Spleen (tissue), 7 donors: ENCODE measurements around the gene OR5AU1.

Experiments used
- CTCF ChIP-seq, 11 experiments: fragments of 200-600 bp in 7 of 11; fragments of 450-650 bp in 4 of 11; sonication (generic) in 4 of 11; IDR thresholded peaks in 8 of 11; conservative IDR thresholded peaks in 3 of 11; 1 replicate in 7 of 11; 2 replicates in 4 of 11; pipeline versions ENCODE4 v1.4.0 to v1.8.0; 2016 to 2021; ENCODE audit warnings: antibody characterized with exemption in 11 of 11, inconsistent platforms in 4 of 11, mild to moderate bottlenecking in 1 of 11
- POLR2A ChIP-seq, 3 donors: fragments of 450-650 bp; IDR thresholded peaks; one replicate each; pipeline ENCODE4 v1.5.1; 2017; ENCODE audit warnings: antibody characterized with exemption in 3 of 3, mild to moderate bottlenecking in 1 of 3
- POLR2AphosphoS5 ChIP-seq, 3 donors: sonication (generic); formaldehyde crosslinking; IDR thresholded peaks; one replicate each; pipeline ENCODE4 v1.5.1; 2017; ENCODE audit warnings: antibody characterized with exemption in 3 of 3
- donor health status: DM: no; HTN: no; CAD: no; lungs with moderate emphysema.
- donor health status: DM: no; HTN: no; CAD: no.
- donor health status: DM: no; HTN: no; CAD: no.

GRCh38 chr14:21105095-21105494 is 50.8 kb downstream of the OR5AU1 start:
- TF ChIP-seq CTCF (IDR thresholded peaks at IDR 0.05 in 8 of 11, conservative IDR thresholded peaks at IDR 0.05 in 3 of 11) (no peak), POLR2A (IDR thresholded peaks at IDR 0.05) (no peak), POLR2AphosphoS5 (IDR thresholded peaks at IDR 0.05) (no peak)
